ENCODE measurements around the gene NTN4.
A peak's percentile ranks its signal among the peaks of the same experiment; 100 is the strongest.
"Not testable (repeated sequence)": the region's sequence is repeated elsewhere in the genome, so short reads cannot be mapped to it uniquely, and the experiment has no call there.

Gene NTN4

DNA sequence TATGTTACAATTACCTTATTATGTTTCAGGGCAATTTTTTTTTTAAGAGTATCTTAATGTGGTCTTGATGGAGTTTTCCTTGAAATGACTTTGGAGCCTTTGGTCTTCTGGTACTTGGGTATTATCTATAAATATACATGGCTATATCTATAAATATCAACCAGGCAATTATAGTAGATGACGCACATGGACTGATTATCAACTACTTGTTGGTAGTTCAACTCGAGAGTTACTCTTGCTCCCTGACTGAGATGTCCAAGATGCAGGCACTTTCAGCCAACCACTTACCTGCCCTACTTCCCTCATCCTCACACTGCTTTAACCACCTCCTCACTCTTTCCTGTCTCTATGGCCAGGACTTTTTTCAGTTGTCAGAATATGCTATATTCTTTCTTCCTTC, 85.4 kb downstream of the NTN4 start:
- no peak for DNase-seq

DNA sequence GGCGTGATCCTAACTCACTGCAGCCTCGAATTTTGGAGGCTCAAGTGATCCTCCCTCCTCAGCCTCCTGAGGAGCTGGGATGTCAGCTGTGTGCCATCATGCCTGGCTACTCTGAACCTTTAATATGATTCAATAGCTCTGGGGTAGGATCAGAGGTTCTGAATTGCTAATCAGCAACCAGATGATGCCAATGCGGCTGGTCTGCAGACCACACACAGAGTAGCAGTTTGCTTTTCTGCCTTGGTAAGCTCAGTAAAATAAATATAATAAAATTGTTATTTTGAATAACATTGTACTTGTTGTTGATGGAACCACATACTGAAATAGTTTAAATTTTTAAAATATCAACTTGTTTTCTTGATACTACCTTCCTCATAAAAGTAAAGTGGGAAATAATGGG, 86.6 kb downstream of the NTN4 start:
- DNase-seq = no peak

DNA sequence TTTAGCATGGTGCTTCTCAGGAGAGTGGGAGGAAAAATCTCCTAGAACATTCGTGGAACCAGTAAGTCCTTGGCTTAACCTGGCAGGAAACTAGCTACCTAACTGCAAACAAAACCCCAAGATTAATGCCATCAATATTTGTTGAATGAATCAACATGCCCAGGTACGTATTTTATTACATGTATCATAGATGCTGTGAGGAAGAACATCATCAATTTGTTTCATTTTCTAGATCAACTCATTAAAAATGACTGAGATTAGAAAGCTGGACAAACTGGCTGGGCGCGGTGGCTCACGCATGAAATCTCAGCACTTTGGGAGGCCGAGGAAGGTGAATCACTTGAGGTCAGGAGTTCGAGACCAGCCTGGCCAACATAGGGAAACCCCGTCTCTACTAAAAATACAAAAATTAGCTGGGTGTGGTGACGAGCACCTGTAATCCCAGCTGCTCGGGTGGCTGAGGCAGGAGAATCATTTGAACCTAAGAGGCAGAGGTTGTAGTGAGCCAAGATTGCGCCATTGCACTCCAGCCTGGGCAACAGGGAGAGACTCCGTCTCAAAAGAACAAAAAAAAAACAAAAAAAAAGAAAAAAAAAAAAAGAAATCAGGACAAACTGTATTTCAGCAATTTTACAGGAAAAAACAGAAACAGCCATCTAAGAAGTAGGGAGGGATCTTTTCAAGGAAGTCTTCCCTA, 88.7 kb downstream of the NTN4 start:
- DNase-seq = no peak

DNA sequence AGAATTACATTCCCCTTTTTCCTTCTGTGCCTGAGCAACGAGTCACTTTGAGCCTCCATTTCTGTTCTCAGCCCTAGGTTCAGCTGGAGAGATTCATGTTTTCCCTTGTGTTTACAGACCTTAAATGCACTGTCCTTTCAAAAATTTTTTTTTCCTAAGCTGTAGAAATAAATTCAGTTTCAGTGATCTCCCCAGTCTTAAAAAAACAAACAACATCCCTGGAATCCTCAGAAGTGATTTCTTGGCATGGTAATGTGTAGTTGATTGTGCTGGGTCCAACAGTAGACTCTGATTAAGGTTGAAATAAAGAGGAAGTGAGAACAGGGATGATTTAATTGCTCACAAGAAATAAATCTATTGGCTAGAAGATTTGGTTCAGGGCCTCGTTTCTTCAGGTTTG, 89.3 kb downstream of the NTN4 start:
- DNase-seq = no peak

DNA sequence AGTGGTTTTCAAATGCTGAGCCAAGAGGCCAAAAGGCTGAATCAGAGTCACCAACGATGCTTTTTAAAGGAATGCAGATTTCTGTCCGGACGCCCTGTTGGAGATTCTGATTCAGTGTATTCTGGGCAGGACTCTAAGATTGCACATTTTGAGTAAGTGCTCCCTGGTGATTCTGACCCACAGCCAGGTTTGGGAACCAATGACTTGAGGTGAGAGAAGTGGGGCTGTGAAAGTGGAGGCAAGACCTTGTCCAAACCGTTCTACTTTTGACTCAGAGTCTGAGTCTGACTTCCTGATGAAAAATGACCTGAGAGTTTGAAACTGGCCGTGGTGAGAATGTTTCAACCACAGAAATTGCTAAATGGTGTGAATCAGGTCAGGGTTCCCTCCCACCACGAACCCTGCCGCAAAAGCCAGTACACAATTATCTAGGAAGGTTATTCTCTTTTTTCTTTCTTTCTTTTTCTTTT, 90.2 kb downstream of the NTN4 start:
- no peak for DNase-seq

DNA sequence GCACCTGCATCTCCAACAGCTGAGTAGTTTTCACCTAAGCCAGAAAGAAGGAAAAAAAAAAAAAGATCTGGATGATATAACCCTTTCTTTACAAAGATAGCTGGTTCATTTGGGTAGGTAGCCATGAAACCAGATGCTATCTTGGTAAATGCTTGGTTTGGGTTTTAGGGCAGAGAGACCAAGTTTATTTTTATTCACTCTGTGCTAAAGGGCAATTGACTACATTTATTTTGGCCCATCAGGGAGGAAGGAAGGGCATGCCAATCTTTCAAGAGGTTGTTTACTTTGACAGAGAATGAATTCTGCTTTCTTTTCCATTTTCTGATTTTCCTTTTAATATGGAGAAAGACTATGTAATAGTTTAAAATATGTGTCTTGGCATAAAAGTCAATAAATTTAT, 91.0 kb downstream of the NTN4 start:
- DNase-seq = no peak

DNA sequence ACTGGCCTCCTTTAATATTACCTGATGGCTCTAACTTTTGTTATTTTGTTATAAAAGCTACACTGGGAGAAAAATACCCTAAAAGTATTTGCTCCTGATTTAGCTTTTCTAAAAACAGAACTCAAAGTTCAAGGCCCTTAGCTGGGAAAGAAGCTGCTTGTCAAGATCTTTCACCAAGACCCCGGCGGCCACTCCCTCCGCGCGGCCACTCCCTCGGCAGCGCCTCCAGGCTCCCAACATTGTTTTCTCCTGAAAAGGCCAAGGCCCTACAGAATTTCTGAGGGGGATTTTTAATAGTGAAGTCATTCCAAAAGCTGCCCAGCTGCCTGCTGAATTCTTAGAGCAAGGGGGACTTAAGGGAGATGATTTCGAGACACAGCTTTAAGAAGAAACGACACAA, 96.4 kb downstream of the NTN4 start:
- DNase-seq = no peak

DNA sequence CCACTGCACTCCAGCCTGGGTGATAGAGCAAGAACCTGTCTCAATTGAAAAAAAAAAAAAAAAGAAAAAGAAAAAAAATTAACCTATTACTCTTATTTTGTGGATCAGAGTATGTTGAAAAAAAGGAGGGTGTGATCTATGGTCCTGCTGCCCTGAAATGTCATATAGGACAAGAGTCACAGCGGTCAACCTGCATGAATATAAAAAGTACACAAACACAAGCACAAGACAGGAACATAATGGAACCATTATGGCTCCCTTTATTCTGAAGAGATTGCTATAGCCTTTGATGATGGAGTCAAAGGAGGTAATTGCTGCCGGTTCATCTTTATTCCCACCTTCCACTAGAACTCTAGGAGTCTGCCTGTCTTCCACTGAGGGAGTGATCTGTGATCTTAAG, 96.9 kb downstream of the NTN4 start:
- no peak for DNase-seq

DNA sequence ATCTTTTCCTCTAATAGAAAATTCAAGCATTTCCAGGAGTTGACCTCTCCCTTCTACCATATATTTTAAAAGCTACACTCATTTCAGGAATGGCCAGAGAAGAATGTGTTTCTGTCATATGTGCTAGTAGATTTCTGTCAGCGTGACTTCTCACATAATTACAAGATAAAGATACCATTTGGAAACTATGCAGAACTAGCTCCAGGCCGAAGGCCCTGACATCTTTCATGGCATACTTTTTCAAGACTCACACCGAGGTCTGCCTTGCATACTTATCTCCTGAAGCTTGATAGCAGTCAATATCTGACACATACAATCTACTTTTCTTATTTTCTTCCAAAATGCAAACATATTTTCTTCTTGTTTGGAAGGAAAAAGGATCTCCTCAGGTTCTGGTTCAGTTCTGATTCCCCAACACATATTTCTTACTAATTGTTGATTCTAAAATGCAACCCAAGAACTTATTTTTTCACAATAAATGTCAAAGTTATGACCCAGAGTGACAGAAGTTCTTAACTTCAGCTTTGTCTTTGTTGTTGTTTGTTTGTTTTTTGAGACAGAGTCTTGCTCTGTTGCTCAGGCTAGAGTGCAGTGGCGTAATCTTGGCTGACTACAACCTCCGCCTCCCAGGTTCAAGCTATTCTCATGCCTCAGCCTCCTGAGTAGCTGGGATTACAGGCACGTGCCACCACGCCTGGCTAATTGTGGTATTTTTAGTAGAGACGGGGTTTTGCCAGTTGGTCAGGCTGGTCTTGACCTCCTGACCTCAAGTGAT, 99.5 kb downstream of the NTN4 start:
- no peak for DNase-seq

DNA sequence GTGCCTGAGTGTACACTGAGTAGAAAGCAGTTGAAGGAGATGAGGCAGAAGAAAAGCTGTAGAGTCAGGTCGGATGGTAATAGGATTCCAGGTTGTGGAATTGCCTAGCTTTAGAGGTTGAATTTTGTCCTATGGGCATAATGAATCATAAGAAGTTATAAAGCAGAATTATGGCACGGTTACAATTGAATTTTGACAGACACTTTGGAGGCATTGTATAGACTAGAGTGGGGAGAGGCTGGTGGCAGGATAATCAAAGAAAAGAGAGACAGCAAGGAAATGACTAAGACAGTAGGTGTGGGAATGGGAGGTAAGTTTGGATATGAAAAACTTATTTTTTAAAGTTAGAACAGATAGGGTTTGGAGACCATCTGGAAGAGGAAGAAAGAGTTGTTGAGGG, 102.6 kb downstream of the NTN4 start:
- no peak for DNase-seq

DNA sequence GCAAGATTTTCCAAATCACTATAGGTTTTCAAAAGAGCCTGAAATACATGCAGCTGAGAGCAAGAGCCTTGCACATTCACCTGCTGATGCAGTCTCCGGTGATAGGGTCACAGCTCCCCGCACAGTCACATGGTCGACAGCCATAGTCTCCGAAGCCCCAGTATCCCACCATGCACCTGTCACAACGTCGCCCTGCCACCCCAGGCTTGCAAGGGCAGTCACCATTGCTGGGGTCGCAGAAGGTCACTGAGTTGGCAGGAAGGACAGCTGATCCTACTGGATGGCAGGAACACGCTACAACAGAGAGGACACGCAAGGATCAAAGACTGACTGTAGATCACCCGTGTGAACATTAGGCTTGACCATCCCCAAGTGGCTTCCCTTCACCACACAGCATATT, 107.1 kb downstream of the NTN4 start:
- no peak for DNase-seq

DNA sequence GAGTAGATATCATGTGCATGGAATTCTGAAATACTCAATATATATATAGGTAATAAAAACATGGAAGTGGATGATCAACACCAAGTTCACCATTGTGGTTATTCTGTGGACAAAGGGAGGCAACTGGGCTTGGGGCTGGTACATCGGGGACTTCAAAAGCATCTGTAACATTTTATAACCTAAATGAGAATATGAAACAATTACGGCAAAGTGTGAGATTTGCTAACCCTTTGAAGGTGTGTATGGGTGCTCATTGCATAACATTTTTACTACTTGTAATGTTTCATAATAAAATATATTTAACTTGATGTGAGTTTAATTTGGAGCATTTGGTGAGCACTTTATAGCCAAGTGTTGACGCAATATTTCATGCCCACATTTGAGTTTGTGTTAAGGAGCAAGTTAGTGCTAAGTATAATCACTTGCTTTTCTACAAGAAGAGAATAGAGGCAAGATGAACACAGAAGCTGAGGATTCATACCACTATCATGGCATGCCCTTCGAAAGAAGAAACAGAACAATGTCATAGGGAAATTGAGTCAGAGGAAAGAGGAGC, 109.3 kb downstream of the NTN4 start:
- no peak for DNase-seq

DNA sequence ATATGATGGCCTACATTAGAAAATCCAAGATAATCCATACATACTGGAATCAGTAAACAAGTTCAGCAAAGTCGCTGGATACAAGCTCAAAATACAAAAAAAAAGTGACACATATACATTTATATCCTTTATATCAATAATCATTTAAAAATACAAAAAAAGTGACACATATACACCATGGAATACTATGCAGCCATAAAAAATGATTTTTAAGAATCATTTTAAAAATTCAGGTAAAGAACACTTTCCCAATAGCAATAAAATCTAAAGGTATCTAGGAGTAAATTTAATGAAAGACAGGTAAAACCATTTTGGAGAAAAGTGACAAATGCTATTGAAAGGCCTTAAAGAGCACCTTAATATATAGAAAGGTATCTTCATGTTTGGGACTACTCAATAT, 111.9 kb downstream of the NTN4 start:
- DNase-seq = no peak

DNA sequence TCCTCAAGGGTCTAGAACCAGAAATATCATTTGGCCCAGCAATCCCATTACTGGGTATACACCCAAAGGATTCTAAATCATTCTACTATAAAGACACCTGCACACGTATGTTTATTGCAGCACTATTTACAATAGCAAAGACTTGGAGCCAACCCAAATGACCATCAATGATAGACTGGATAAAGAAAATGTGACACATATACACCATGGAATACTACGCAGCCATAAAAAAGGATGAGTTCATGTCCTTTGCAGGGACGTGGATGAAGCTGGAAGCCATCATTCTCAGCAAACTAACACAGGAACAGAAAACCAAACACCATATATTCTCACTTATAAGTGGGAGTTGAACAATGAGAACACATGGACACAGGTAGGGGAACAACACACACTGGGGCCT, 112.8 kb downstream of the NTN4 start:
- not testable (repeated sequence) for DNase-seq

DNA sequence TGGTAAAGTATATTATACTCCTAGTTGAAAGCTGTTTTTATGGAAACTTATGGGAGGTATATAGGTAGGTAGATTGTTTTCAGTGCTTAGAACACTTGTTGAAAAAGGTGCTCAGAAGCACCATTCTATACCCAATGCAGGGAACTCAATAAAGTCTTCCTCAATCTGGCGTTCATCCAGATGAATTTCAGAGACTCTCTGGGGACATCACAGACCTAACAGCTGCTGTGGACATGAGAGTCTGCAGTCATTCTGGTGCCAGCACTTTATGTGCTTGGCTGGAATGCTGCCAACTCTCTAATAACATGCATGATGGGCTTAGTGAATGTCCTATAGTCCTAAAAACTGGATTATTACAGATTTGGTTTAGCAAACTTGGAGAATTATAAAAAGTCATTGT, 115.9 kb downstream of the NTN4 start:
- DNase-seq = peak; percentile 59

DNA sequence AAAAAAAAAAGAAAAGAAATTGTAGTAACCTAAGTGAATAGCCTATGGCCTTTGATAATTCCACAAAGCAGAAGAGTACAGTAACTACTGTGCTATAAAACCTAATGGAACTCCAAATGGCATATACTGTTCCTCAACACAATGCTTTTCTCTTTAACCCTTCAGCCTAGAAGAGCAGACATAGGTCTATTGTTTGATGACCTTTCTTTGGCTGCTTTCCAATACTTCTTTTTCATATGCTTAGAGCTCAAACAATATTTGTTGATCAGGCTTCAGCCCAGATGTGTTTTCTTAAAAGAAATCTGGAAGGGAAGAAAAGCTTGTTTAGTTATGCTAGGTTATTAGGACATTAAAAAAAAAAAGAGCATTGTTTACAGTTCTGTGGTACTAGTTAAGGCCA, 116.4 kb downstream of the NTN4 start:
- no peak for DNase-seq

DNA sequence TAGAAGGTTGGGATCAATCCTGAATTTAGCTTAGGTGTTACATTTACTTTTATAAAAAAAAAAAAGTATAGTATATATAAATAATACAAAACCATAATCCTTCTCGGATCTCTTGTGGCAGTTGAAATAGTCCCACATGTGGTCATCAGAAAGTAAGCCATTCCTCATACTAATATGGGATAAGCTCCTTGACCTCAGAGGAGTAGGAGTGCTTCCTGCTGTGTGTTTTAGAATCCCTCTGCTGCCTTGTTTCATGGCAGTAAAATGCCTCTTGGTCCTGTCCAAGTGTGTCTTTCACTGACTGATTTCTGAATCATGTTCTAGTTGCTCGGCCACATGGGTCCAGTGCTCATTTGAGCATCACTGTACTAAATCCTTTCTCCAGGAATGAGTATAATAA, 117.0 kb downstream of the NTN4 start:
- DNase-seq = peak; percentile 17

DNA sequence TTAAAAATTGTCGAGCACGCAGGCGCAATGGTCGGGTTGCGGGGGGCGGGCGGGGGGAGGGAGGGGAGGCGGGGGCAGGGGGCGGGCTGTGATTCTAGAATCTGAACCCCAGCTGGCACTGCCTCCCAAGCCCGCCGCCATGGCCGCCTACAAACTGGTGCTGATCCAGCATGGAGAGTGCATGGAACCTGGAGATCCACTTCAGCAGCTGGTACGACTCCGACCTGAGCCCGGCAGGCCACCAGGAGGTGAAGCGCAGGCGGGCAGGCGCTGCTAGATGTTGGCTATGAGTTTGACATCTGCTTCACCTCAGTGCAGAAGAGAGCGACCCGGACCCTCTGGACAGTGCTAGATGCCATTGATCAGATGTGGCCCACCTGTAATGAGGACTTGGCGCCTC, 118.4 kb downstream of the NTN4 start:
- no peak for DNase-seq

DNA sequence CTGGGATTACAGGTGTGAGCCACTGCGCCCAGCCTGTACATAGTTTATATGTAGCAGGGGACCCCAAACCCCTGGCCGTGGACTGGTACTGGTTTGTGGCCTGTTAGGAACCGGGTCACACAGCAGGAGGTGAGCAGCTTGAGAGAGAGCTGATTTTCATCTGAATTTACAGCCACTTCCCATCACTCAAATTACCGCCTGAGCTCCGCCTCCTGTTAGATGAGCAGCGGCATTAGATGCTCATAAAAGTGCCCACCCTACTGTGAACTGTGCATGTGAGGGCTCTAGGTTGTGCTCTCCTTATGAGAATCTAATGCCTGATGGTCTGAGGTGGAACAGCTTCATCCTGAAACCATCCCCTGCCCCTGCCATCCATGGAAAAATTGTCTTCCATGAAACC, 119.3 kb downstream of the NTN4 start:
- DNase-seq = no peak

DNA sequence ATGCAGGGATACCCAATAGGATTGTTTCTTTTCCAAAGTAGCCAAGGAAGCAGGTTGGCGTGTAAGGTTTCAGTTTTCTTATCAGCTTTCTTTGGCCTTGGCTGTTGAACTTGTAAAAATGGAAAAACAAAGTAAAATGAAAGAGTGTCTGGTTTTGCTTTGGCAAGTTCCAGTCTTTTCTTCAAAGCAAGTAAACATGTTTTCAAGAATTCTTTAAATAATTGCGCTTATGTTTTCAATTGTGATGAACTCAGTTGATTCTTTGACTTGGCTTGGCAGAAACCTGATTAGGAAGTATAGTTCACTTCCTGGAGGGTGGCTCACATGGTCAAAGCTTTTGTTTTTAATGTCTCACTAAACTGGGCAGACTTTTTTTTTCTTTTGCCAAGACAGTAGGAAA, 127.0 kb downstream of the NTN4 start:
- DNase-seq = no peak

DNA sequence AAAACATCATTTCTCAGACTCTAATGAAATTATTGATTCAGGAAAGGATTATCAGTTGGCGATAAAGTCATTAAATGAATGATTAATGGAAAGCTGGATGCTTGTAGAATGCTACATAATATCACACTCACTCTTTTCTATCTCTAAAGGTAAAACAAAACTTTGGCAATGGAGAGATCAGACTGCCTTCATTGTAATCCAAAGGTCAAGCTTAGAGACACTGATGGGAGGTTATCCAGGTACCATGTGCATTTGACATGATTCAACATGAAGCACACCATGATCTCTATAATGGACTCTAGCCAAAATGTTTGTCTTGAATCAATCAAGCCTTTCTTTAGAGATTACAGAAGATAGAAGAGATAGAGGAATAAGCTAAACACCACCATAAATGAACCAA, 129.2 kb downstream of the NTN4 start:
- DNase-seq = no peak

DNA sequence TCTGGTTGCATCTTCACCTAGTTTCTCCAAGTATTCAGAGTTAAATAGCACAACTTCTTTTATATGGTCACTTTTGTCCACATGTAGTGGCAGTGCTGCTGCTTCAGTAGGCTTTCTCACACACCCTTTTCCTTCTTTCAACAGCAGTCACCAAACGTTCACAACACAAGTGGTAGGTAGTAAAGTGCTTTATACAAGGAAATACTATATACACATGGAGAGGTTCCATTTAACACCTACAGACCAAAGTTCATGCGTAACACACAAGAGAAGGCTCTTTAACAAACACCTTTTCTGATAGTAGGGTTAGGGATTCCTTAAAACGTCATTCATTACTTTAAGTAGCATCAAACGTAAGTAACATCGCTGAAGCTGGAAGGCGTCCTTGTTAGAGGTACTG, 132.2 kb downstream of the NTN4 start:
- DNase-seq = no peak

DNA sequence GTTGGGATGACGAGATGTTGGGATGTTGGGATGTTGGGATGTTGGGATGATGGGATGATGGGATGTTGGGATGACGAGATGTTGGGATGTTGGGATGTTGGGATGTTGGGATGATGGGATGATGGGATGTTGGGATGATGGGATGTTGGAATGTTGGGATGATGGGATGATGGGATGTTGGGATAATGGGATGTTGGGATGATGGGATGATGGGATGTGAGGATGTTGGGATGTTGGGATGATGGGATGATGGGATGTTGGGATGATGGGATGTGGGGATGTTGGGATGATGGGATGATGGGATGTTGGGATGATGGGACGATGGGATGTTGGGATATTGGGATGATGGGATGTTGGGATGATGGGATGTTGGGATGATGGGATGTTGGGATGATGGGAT, 135.9 kb downstream of the NTN4 start:
- not testable (repeated sequence) for DNase-seq

DNA sequence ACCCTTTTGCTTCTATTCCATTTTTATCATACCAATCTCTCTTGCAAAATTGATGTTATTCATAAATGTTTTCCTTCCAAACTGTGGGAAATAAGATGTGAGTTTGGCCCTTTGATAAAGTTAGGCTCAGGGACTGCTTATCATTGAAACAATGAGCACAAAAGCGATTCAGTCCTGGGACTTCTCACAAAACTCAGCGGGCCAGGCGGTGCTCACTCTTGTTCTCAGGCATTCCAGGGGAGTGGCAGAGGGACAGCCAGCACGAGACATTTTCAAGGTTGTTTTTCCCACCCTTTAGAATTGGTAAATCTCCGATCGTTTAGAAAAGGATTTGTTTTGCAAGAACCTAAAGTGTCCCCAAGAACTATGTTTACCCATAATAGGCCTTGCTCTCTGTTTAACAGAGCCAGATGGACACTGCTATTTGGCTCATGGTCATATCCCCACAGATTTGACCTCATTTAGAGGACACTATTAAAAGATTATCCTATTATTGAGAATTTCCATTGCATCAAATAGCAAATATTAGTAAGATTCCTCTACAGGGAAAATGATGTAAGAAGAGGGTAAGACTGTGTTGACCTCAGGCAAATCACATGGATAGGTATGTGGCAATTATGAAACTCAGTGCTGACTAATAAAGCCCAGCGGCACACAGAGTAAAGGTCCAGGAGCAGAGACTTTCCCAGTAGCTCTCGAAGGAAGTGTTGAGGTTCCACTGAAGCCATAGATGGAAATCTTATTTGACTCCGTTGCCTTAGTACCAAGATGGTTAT, 136.6 kb downstream of the NTN4 start:
- no peak for DNase-seq

All from femur (tissue), 1 donor.